ENCODE results near the gene CHCHD10. TPM values are rescaled to one million over a fixed set of nuclear protein-coding genes. Genes with fewer than 3 reads are reported as not detected.

Gene CHCHD10
- total and polyA plus RNA-seq, 2 donors from 2014 or later = 190 to 1,445 TPM

DNA sequence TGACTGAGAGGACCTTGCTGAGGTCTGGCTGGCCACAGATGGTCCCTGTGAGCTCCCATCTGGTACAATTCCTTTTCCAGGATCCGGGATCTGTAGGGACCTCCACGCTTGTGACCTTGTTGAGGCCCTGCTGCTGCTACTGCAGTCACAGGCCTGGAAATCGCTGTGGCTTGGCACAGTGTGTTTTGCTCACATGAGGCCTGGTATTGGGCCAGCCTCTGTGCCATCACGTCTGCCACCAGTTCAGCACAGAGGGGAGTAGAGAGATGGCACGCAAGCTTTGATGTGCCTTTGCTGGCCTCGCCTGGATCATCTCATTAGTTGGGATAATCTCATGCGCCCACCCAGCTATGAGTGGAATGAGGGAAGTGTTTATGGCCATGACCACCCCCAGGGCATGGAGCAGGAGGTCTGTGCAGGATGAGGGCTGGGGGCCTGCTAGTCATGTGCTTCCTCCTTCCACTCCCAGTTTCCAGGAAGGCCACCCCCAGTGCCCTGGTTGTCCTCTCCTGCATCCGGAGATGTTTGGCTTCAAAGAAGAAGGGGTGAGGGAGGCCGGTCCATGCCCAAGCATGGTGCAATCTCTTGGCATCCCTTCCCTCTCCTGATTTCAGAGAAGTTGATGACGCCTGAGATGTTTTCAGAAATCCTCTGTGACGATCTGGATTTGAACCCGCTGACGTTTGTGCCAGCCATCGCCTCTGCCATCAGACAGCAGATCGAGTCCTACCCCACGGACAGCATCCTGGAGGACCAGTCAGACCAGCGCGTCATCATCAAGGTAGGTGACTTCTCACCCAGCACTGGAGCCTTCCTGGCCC is 48.6 kb upstream of the CHCHD10 start:
- Histone ChIP-seq H3K9ac (ENCODE audit: low read length in 3 of 3) (no peak overlapping the region), H3K36me3 (ENCODE audit: control insufficient read depth in 2 of 3, insufficient read depth in 3 of 3, low read length in 3 of 3) (peaks cover 4 to 33% (median 15%) of the 10 kb centered on the region in 3 donors), H3K27me3 (ENCODE audit: control insufficient read depth, insufficient read depth, low read length) (no peaks in the 10 kb centered on the region), H3K4me1 (ENCODE audit: control insufficient read depth in 2 of 3, insufficient read depth in 2 of 3, low read depth in 1 of 3, low read length in 3 of 3) (no peaks in the 10 kb centered on the region), H3K9me3 (ENCODE audit: control insufficient read depth in 2 of 3, insufficient read depth in 1 of 3, low read length in 3 of 3) (no peaks in the 10 kb centered on the region), H3K4me3 (ENCODE audit: low read length in 3 of 3) (no peak overlapping the region), H3K27ac (ENCODE audit: low read depth in 2 of 2, low read length in 2 of 2) (no peak overlapping the region)
- DNase-seq (peak in 1 of 5 donors; percentile 39), FAIRE-seq (no peak)
- intact Hi-C loops (cut with DNase I) = no loop called here
- TF ChIP-seq, protein P1, sequence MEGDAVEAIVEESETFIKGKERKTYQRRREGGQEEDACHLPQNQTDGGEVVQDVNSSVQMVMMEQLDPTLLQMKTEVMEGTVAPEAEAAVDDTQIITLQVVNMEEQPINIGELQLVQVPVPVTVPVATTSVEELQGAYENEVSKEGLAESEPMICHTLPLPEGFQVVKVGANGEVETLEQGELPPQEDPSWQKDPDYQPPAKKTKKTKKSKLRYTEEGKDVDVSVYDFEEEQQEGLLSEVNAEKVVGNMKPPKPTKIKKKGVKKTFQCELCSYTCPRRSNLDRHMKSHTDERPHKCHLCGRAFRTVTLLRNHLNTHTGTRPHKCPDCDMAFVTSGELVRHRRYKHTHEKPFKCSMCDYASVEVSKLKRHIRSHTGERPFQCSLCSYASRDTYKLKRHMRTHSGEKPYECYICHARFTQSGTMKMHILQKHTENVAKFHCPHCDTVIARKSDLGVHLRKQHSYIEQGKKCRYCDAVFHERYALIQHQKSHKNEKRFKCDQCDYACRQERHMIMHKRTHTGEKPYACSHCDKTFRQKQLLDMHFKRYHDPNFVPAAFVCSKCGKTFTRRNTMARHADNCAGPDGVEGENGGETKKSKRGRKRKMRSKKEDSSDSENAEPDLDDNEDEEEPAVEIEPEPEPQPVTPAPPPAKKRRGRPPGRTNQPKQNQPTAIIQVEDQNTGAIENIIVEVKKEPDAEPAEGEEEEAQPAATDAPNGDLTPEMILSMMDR (IDR thresholded peaks at IDR 0.05; ENCODE audit: borderline replicate concordance, extremely low read depth, insufficient read depth) = no peak

DNA sequence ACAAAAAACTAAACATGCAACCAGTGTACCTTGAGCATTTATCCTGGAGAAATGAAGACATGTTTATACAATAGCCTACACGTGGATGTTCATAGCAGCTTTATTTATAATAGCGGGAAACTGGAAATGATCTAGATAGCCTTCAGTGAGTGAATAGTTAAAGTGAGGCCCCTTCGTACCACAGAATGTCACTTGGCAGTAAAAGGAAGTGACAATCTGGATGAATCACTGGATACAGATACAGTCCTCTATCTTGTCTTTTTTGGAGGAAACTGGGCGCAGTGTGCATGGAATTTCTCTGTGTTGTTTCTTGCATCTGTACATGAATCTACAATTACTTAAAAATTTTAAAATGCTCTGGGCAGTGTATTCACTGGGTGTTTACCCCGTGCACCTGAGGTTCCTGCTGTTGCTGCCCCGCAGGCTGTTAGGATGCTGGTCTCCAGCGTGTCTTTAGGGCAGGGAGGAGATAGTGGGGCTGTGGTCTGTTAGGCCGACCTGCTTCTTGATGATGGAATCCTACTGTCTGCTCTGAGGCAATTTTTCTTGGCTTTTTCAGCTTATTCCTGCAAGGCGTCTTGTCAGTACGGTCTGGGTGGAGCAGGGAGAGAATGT is 47.9 kb upstream of the CHCHD10 start:
- H3K9me3 ChIP-seq (ENCODE audit: control insufficient read depth in 2 of 3, insufficient read depth in 1 of 3, low read length in 3 of 3) = no peaks in the 10 kb centered on the region
- no peak overlapping the region for H3K27ac ChIP-seq (ENCODE audit: low read depth in 2 of 2, low read length in 2 of 2)
- FAIRE-seq = no peak
- no peaks in the 10 kb centered on the region for H3K27me3 ChIP-seq (ENCODE audit: control insufficient read depth, insufficient read depth, low read length)
- no peak overlapping the region for H3K9ac ChIP-seq (ENCODE audit: low read length in 3 of 3)
- no peaks in the 10 kb centered on the region for H3K4me1 ChIP-seq (ENCODE audit: control insufficient read depth in 2 of 3, insufficient read depth in 2 of 3, low read depth in 1 of 3, low read length in 3 of 3)
- H3K36me3 ChIP-seq (ENCODE audit: control insufficient read depth in 2 of 3, insufficient read depth in 3 of 3, low read length in 3 of 3) = peaks cover 4 to 27% (median 15%) of the 10 kb centered on the region in 3 donors
- intact Hi-C loops (cut with DNase I) = no loop called here
- TF ChIP-seq, protein P1 (IDR thresholded peaks at IDR 0.05; ENCODE audit: borderline replicate concordance, extremely low read depth, insufficient read depth) = no peak
- DNase-seq = peak in 1 of 5 donors; percentile 22
- no peak overlapping the region for H3K4me3 ChIP-seq (ENCODE audit: low read length in 3 of 3)

DNA sequence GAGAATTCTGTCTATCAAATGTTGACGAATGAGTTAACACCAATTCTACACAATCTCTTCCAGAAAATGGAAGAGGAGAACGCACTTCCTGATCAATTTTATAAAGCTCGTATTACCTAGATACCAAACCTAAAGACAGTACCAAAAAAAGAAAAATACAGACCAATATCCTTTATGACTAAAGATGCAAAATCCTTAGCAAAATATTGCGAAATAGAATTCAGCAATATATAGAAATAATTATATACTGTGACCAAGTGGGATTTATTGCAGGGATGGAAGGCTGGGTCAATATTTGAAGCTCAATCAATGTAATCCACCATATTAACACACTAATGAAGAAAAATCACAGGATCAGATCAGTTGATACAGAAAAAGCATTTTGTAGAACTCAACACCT is 44.6 kb upstream of the CHCHD10 start:
- FAIRE-seq (no peak), DNase-seq (no peak)
- Histone ChIP-seq H3K27ac (ENCODE audit: low read depth in 2 of 2, low read length in 2 of 2) (no peak overlapping the region), H3K4me1 (ENCODE audit: control insufficient read depth in 2 of 3, insufficient read depth in 2 of 3, low read depth in 1 of 3, low read length in 3 of 3) (no peaks in the 10 kb centered on the region), H3K27me3 (ENCODE audit: control insufficient read depth, insufficient read depth, low read length) (no peaks in the 10 kb centered on the region), H3K9ac (ENCODE audit: low read length in 3 of 3) (no peak overlapping the region), H3K36me3 (ENCODE audit: control insufficient read depth in 2 of 3, insufficient read depth in 3 of 3, low read length in 3 of 3) (peaks cover 4 to 14% (median 12%) of the 10 kb centered on the region in 3 donors), H3K4me3 (ENCODE audit: low read length in 3 of 3) (no peak overlapping the region), H3K9me3 (ENCODE audit: control insufficient read depth in 2 of 3, insufficient read depth in 1 of 3, low read length in 3 of 3) (no peaks in the 10 kb centered on the region)
- TF ChIP-seq, protein P1 (IDR thresholded peaks at IDR 0.05; ENCODE audit: borderline replicate concordance, extremely low read depth, insufficient read depth) = no peak
- intact Hi-C loops (cut with DNase I) = no loop called here
